ENCODE data around the gene TMEM192. TPM values are rescaled to one million over a fixed set of nuclear protein-coding genes. Genes with fewer than 3 reads are reported as not detected.

TMEM192 gene
- polyA plus RNA-seq, 1 donor = 31.3 TPM

DNA sequence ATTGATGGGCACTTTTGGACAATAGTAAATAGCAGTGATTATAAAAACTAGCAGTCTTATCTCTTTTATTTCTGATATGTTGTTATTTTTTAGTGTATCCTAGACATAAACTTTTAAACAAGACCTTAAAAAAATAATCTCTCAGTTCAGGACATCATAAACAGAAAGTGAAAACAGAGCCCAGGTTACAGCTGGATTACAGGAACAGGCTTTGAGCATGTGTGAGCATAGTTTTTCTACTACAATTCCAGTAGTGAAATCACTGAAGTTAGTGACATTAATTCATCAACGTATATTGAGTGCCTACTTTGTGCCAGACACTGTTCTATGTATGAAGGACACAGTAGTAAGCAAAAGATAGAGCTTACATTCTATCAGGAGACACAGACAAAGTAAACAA, 42.1 kb downstream of the TMEM192 start:
- H3K4me1 ChIP-seq (ENCODE audit: control insufficient read depth, insufficient read depth, low read length) = no peaks in the 10 kb centered on the region
- WGBS (ENCODE audit: insufficient coverage, low lambda C conversion rate) = no CpG with 5 or more reads among the region's 1 CpG
- H3K36me3 ChIP-seq (ENCODE audit: control insufficient read depth, insufficient read depth, low read length) = no peaks in the 10 kb centered on the region
- no peak for DNase-seq
- H3K4me3 ChIP-seq (ENCODE audit: low read length) = no peak overlapping the region
- H3K27me3 ChIP-seq (ENCODE audit: control insufficient read depth, insufficient read depth, low read length) = no peaks in the 10 kb centered on the region
- H3K9me3 ChIP-seq (ENCODE audit: control insufficient read depth, low read depth, low read length) = no peaks in the 10 kb centered on the region
- H3K27ac ChIP-seq (ENCODE audit: low read length) = no peak overlapping the region

DNA sequence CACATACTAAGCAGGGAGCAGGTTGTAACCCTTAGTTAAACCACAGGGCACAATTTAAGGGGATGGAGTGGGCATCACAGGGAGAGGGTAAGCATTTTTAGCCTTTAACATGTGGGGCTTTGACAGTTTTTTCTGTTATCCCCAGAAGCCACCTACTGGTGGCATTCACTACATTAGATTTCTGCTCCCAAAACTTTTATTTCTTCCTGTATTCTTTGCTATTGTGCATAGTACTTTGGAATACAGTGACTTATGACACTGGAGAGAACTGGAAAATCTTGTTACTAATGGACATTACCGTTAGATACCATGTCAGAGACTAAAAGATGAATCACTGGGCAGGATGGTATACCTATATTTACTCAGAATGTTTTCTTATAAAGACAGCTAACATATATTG, 51.7 kb downstream of the TMEM192 start:
- WGBS (ENCODE audit: insufficient coverage, low lambda C conversion rate) = 33% methylated on average over 1 of the region's 1 CpG
- H3K4me1 ChIP-seq (ENCODE audit: control insufficient read depth, insufficient read depth, low read length) = peaks cover 2% of the 10 kb centered on the region
- H3K27ac ChIP-seq (ENCODE audit: low read length) = no peak overlapping the region
- H3K4me3 ChIP-seq (ENCODE audit: low read length) = no peak overlapping the region
- H3K27me3 ChIP-seq (ENCODE audit: control insufficient read depth, insufficient read depth, low read length) = no peaks in the 10 kb centered on the region
- H3K36me3 ChIP-seq (ENCODE audit: control insufficient read depth, insufficient read depth, low read length) = no peaks in the 10 kb centered on the region
- no peak for DNase-seq
- H3K9me3 ChIP-seq (ENCODE audit: control insufficient read depth, low read depth, low read length) = no peaks in the 10 kb centered on the region

DNA sequence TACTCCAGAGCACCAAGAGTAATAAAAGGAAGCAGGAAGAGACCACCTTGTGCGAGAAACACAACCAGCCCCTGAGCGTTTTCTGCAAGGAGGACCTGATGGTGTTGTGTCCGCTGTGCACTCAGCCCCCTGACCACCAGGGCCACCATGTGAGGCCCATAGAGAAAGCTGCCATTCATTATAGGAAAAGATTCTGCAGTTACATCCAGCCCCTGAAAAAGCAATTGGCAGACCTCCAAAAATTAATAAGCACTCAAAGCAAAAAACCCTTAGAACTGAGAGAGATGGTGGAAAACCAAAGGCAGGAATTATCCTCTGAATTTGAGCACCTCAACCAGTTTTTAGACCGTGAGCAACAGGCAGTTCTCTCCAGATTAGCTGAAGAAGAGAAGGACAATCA, 53.3 kb downstream of the TMEM192 start:
- H3K27ac ChIP-seq (ENCODE audit: low read length) = no peak overlapping the region
- no peak for DNase-seq
- peaks cover 2% of the 10 kb centered on the region for H3K4me1 ChIP-seq (ENCODE audit: control insufficient read depth, insufficient read depth, low read length)
- H3K4me3 ChIP-seq (ENCODE audit: low read length) = no peak overlapping the region
- H3K9me3 ChIP-seq (ENCODE audit: control insufficient read depth, low read depth, low read length) = no peaks in the 10 kb centered on the region
- no peaks in the 10 kb centered on the region for H3K36me3 ChIP-seq (ENCODE audit: control insufficient read depth, insufficient read depth, low read length)
- 100% methylated on average over 1 of the region's 4 CpGs for WGBS (ENCODE audit: insufficient coverage, low lambda C conversion rate)
- H3K27me3 ChIP-seq (ENCODE audit: control insufficient read depth, insufficient read depth, low read length) = no peaks in the 10 kb centered on the region

DNA sequence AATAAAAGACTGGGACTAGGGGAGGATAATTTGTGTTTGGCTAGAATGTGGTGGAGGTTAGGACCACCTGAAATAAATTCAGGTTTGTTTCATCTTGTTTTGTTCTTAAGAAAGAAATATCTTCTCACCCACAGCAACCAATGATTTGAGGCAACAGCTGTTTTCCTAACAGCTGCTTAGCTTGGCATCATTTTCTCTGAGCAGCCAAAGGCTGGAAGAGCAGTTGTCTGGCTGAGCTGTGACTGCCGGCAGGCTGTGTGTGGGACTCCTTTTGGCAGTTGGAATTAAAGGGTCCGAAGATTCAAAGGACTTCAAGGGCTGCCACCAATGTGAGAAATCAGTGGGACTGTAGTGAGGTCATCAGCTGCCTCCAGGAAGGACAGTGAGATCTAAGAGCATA, 54.0 kb downstream of the TMEM192 start:
- Histone ChIP-seq H3K4me3 (ENCODE audit: low read length) (no peak overlapping the region), H3K27me3 (ENCODE audit: control insufficient read depth, insufficient read depth, low read length) (no peaks in the 10 kb centered on the region), H3K27ac (ENCODE audit: low read length) (no peak overlapping the region), H3K4me1 (ENCODE audit: control insufficient read depth, insufficient read depth, low read length) (peaks cover 2% of the 10 kb centered on the region), H3K9me3 (ENCODE audit: control insufficient read depth, low read depth, low read length) (no peaks in the 10 kb centered on the region), H3K36me3 (ENCODE audit: control insufficient read depth, insufficient read depth, low read length) (no peaks in the 10 kb centered on the region)
- WGBS (ENCODE audit: insufficient coverage, low lambda C conversion rate) = no CpG with 5 or more reads among the region's 2 CpGs
- DNase-seq = no peak

DNA sequence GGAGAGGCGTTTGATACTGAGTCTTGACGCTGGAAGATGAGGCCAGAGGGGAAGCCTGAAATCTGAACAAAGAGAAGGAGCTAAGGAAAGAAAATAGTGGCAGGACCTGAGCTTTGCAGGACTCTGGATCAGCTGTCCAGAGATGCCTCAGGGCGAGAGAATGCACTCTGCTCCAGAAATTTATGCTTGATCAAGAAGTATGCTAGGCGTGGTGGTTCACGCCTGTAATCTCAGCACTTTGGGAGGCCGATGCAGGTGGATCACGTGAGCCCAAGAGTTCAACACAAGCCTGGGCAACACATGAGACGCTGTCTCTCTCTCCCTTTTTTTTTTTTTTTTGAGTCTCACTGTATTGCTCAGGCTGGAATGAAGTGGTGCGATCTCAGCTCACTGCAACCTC, 57.1 kb downstream of the TMEM192 start:
- DNase-seq = no peak
- no peak overlapping the region for H3K4me3 ChIP-seq (ENCODE audit: low read length)
- WGBS (ENCODE audit: insufficient coverage, low lambda C conversion rate) = no CpG with 5 or more reads among the region's 9 CpGs
- H3K4me1 ChIP-seq (ENCODE audit: control insufficient read depth, insufficient read depth, low read length) = peaks cover 6% of the 10 kb centered on the region
- no peak overlapping the region for H3K27ac ChIP-seq (ENCODE audit: low read length)
- no peaks in the 10 kb centered on the region for H3K9me3 ChIP-seq (ENCODE audit: control insufficient read depth, low read depth, low read length)
- H3K27me3 ChIP-seq (ENCODE audit: control insufficient read depth, insufficient read depth, low read length) = no peaks in the 10 kb centered on the region
- no peaks in the 10 kb centered on the region for H3K36me3 ChIP-seq (ENCODE audit: control insufficient read depth, insufficient read depth, low read length)

DNA sequence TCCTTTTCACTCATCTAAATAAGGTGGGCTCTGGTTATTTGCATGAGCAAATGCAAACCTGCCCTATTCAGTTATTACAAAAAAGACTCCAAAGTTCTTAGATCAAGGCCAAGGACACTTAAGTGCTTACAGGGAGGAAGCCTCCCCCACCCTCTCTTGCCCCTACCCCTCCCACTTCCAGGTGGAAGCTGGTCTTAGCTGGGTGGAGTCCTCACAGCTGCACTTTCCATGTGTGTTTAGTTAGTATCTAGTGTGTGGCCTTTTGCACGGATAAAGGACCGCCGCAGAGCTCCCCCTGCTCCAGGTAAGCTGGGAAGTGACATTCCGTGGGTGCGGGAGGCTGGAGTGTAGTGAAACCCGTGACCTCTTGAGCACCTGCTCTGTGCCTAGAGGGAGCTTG, 59.0 kb downstream of the TMEM192 start, which contains the start of gene TRIM75:
Gene TRIM75 (plus strand): TSS at position 222 of the 400 bp plus-strand sequence. CDS start 5,282 bp downstream, outside the sequence.
- peak in 1 of 2 donors; percentile 29 for DNase-seq
- H3K9me3 ChIP-seq (ENCODE audit: control insufficient read depth, low read depth, low read length) = no peaks in the 10 kb centered on the region
- peaks cover 4% of the 10 kb centered on the region for H3K4me1 ChIP-seq (ENCODE audit: control insufficient read depth, insufficient read depth, low read length)
- no peak within 1 kb of the TSS for H3K27ac ChIP-seq (ENCODE audit: low read length)
- H3K36me3 ChIP-seq (ENCODE audit: control insufficient read depth, insufficient read depth, low read length) = no peaks in the 10 kb centered on the region
- no peak within 1 kb of the TSS for H3K4me3 ChIP-seq (ENCODE audit: low read length)
- no peaks in the 10 kb centered on the region for H3K27me3 ChIP-seq (ENCODE audit: control insufficient read depth, insufficient read depth, low read length)
- 0% methylated on average over 1 of the region's 6 CpGs for WGBS (ENCODE audit: insufficient coverage, low lambda C conversion rate)

GRCh38 chr4:165052627-165053026, 60.0 kb downstream of the TMEM192 start:
- DNase-seq = peak in 1 of 2 donors; percentile 25
- H3K27me3 ChIP-seq (ENCODE audit: control insufficient read depth, insufficient read depth, low read length) = no peaks in the 10 kb centered on the region
- no CpG with 5 or more reads among the region's 3 CpGs for WGBS (ENCODE audit: insufficient coverage, low lambda C conversion rate)

GRCh38 chr4:165048170-165048569, 64.5 kb downstream of the TMEM192 start:
- Histone ChIP-seq H3K27me3 (ENCODE audit: control insufficient read depth, insufficient read depth, low read length) (no peaks in the 10 kb centered on the region), H3K4me1 (ENCODE audit: control insufficient read depth, insufficient read depth, low read length) (peaks cover 4% of the 10 kb centered on the region), H3K9me3 (ENCODE audit: control insufficient read depth, low read depth, low read length) (no peaks in the 10 kb centered on the region), H3K27ac (ENCODE audit: low read length) (no peak overlapping the region), H3K36me3 (ENCODE audit: control insufficient read depth, insufficient read depth, low read length) (no peaks in the 10 kb centered on the region), H3K4me3 (ENCODE audit: low read length) (no peak overlapping the region)
- WGBS (ENCODE audit: insufficient coverage, low lambda C conversion rate) = no CpG with 5 or more reads among the region's 5 CpGs
- DNase-seq = no peak

More at GRCh38 chr4:165052627-165053026, 60.0 kb downstream of the TMEM192 start:
- Histone ChIP-seq H3K36me3 (ENCODE audit: control insufficient read depth, insufficient read depth, low read length) (no peaks in the 10 kb centered on the region), H3K9me3 (ENCODE audit: control insufficient read depth, low read depth, low read length) (no peaks in the 10 kb centered on the region), H3K4me1 (ENCODE audit: control insufficient read depth, insufficient read depth, low read length) (peaks cover 4% of the 10 kb centered on the region), H3K27ac (ENCODE audit: low read length) (no peak overlapping the region), H3K4me3 (ENCODE audit: low read length) (no peak overlapping the region)

- Histone ChIP-seq H3K27ac (ENCODE audit: low read length) (no peak within 1 kb of the TSS), H3K4me1 (ENCODE audit: control insufficient read depth, insufficient read depth, low read length) (no peaks in the 10 kb centered on the region), H3K4me3 (ENCODE audit: low read length) (no peak within 1 kb of the TSS), H3K9me3 (ENCODE audit: control insufficient read depth, low read depth, low read length) (peaks cover 9% of the 10 kb centered on the region), H3K27me3 (ENCODE audit: control insufficient read depth, insufficient read depth, low read length) (no peaks in the 10 kb centered on the region), H3K36me3 (ENCODE audit: control insufficient read depth, insufficient read depth, low read length) (no peaks in the 10 kb centered on the region)
- WGBS (ENCODE audit: insufficient coverage, low lambda C conversion rate) = 100% methylated on average over 3 of the region's 41 CpGs
- no peak for DNase-seq
Observed at GRCh38 chr4:165031436-165032211, 81.0 kb downstream of the TMEM192 start, which contains the start of gene TRIM60. TSS of gene TRIM60 (plus strand) at chr4:165031999. CDS start at chr4:165040073, 8,074 bp downstream.

- no peak for DNase-seq
- peaks cover 9% of the 10 kb centered on the region for H3K9me3 ChIP-seq (ENCODE audit: control insufficient read depth, low read depth, low read length)
- H3K4me3 ChIP-seq (ENCODE audit: low read length) = no peak overlapping the region
- no peaks in the 10 kb centered on the region for H3K27me3 ChIP-seq (ENCODE audit: control insufficient read depth, insufficient read depth, low read length)
- no CpG with 5 or more reads among the region's 7 CpGs for WGBS (ENCODE audit: insufficient coverage, low lambda C conversion rate)
- no peaks in the 10 kb centered on the region for H3K4me1 ChIP-seq (ENCODE audit: control insufficient read depth, insufficient read depth, low read length)
- no peaks in the 10 kb centered on the region for H3K36me3 ChIP-seq (ENCODE audit: control insufficient read depth, insufficient read depth, low read length)
- H3K27ac ChIP-seq (ENCODE audit: low read length) = no peak overlapping the region
Observed at GRCh38 chr4:165027762-165028402, 84.8 kb downstream of the TMEM192 start.

Data from large intestine (tissue), 3 donors.